H54 (cell line): ENCODE results near the gene GPR183.
"Not testable (repeated sequence)": the region's sequence is repeated elsewhere in the genome, so short reads cannot be mapped to it uniquely, and the experiment has no call there.

Experiments used
- DNase-seq: peaks from one replicate; pipeline ENCODE4 v3.0.0; 2011; ENCODE audit warnings: low spot score, mixed read lengths; ENCODE audit not compliant: insufficient read length
- FAIRE-seq: peaks from 3 replicates; lab custom pipeline; 2011; peaks lifted over from hg19 to GRCh38; lab: Jason Lieb, UNC
- POLR2A ChIP-seq: IDR thresholded peaks from 2 replicates; pipeline ENCODE4 v1.6.1; 2011; ENCODE audit warnings: low read depth, mild to moderate bottlenecking, low read length

The GPR183 gene

DNA sequence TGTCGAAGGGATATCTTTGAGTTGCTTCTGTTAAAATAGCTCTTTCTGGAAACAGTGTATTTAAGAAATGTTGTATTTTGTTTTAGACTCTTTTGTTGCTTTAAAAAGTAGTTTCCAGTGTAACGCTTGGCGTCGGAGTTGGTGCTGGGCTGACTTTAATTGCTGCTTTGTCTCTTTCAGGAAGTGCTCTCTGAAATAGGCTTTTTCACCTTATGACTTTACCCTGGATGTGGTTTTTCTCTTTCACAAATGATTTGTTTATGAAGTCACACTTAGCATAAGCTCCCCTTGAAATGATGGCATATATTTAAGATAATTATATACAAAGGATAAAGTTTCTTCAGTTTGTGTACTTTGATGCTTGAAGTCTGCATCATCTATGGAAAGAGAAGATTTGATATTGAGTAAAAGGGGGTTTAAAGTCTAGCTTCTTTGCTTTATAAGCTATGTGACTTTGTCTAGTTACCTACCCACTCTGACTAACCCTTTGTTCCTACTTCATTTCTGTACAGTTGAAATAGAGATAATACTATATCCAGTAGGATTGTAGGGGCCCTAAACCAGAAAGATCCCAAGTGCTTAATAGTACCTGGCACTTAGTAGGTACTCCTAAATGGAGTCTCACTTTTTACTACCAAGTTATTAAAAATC, 48.9 kb downstream of the GPR183 start, which contains the start of gene GPR18:
Gene GPR18, minus strand, starts transcription at position 170 of the 651 bp plus-strand sequence. CDS start 2,507 bp downstream, outside the sequence.
- FAIRE-seq (peak; percentile 45), DNase-seq (no peak)

DNA sequence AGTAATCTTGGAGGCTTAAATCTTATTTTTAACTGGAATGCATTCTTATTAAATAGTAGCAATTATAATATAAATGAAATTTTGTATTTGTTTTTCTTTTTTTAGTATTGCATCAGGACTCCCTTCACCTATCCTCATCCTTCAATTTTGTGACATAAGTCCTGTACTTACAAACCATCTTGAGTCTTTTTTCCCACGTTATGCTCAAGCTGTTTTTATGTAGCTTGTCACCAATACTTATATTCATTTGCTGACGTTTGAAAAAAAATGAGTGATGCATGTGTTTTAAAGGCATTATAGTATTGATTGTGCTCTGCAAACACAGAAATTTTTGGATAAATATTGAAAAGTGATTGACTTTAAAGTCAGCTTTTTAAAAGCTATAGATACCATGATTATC, 49.9 kb downstream of the GPR183 start:
- no peak for DNase-seq
- peak; percentile 50 for FAIRE-seq
- TF ChIP-seq POLR2A: no peak

More for the DNA sequence above, 48.9 kb downstream of the GPR183 start, which contains the start of gene GPR18:
- no peak for TF ChIP-seq POLR2A

DNA sequence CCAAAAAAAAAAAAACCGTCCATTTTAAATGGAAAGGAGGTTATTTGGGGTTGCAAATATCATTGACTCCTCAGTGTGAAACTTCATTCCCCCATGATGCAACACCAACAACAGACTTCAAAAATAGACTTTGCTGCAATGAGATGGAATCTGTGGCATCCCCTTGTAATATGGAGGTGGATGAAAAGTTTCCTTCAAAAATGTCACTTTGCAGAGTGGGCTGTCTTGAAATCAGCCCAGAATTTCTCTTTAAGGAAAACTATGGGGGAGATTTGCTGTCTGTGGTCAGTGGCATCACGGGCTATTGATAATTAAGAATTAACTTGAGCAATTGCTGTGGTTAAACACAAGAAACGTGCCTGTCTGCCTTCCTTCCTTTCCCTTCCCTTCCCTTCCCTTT, 50.5 kb downstream of the GPR183 start:
- TF ChIP-seq POLR2A: no peak
- DNase-seq (no peak), FAIRE-seq (peak; percentile 73)

DNA sequence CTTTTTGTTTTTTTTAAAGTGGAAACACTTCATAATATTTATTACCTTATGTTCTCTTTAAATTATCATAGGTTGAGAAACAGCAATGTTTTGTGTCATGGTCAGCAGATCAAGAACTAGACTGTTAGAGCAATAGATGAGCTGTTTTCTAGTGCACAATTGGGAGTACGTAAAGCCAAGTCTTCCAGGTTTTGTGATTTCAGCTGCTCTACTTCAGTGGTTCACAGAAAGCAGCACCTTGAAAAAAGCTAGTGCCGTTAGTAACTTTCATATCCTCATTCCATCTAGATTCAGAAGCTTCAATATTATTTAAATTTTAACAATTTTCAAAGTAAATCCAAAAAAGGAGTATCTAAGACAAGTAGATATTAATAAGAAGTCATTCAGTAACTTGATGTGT, 50.9 kb downstream of the GPR183 start:
- TF ChIP-seq POLR2A: no peak
- FAIRE-seq (peak; percentile 78), DNase-seq (no peak)

DNA sequence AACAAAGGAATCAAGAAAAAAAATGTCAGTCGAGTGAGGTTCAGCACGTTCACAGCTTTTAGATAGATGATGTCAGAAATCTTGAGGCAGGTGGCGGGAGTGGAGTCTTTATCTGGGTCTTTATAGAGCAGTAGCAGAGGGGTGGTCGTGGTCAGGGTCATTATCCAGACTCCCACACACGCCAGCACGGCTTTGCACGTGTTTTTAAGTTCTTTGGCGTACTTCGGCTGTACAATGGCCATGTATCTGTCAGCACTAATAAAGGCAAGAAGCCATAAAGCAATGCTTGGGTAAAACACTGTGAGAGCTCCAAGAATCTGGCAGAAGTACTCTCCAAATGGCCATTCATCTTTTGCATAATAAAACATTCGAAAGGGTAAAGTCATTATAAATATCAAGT, 51.9 kb downstream of the GPR183 start:
- DNase-seq (no peak), FAIRE-seq (peak; percentile 78)
- TF ChIP-seq POLR2A: no peak

DNA sequence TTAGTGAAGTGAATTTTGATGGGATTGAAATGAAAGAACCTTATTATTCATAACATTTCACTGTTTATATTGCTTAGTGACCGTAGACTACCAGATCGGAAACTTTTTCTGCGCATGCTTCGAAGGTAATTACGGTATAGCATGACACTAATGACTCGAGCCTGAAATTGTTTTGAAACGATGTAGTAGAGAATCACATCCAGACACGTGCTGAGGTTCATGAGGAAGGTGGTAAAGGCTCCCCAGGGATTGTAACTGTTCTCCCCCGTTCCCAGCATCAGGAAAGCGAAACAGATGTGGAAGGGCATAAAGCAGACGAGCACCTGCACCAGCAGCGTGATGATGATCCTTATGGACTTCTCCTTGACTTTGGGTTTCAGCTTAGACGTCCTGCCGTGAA, 52.4 kb downstream of the GPR183 start:
- DNase-seq (no peak), FAIRE-seq (peak; percentile 83)
- TF ChIP-seq POLR2A: no peak

DNA sequence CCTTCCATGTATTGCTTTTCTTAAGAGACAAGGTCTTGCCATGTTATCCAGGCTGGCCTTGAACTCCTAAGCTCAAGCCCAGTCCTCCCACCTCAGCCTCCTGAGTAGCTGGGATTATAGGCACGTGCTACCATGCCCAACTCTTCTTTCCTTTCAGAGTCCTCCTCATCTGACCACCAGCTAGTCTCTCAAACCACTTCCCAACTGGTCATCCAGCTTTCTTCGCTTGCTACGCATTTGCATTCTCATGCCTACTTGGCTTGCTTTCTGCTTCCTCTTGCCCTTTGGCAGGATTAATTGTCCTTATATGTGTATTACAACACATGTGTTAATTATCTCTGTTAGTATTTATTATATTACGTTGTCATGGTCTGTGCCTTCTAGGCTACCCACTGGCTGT, 55.3 kb downstream of the GPR183 start:
- TF ChIP-seq POLR2A: no peak
- no peak for DNase-seq
- FAIRE-seq: no peak

DNA sequence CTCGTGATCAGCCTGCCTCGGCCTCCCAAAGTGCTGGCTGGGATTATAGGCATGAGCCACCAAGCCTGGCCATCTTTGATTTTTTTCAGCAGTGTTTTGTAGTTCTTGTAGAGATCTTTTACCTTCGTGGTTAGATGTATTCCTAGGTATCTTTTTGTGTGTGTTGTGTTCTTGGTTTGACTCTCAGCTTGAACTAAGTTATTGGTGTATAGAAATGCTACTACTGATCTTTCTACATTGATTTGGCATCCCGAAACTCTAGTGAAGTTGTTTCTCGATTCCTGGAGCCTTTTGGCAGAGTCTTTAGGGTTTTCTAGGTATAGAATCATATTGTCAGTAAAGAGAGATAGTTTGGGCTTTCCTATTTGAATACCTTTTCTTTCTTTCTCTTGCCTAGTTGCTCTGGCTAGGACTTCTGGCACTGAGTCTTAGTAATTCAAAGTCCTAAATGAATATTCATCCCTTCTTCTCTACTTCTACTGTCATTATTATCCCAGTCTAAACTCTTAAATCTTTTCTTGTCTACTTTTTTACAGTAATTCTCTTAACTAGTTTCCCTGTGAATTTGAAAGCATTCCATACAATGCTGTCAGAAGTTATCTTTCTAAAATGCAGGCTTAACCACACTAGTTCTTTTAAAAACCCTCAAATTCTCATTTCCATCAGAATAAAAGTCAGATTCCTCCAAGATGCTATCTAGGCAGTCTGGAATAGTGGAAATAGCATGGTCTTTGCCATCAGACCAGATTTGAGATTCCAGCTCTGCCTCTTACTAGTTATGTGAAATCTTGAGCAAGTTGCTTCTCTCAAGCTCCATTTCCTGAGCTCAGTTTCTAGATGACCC, 56.0 kb downstream of the GPR183 start:
- peak; percentile 92 for FAIRE-seq
- no peak for TF ChIP-seq POLR2A
- no peak for DNase-seq

DNA sequence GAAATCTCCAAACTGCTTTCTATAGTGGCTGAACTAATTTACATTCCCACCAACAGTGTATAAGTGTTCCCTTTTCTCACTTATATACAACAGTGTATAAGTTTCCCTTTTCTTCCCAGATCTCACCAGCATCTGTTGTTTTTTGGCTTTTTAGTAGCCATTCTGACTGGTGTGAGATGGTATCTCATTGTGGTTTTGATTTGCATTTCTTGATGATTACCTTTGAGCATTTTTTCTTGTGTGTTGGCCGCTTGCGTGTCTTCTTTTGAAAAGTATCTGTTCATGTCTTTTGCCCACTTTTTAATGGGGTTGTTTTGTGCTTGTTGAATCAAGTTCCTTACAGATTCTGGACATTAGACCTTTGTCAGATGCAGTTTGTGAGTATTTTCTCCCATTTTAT, 57.6 kb downstream of the GPR183 start:
- DNase-seq: not testable (repeated sequence)
- FAIRE-seq: peak; percentile 43

DNA sequence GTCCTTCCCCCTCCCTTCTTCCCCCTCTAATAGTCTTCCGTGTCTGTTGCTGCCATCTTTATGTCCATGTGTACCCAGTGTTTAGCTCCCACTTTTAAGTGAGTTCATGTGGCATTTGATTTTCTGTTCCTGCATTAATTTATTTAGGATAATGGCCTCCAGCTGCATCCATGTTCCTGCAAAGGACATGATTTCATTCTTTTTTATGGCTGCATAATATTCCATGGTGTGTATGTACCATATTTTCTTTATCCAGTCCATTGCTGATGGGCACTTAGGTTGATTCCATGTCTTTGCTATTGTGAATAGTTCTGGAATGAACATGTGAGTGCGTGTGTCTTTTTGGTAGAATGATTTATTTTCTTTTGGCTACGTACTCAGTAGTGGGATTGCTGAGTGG, 58.0 kb downstream of the GPR183 start:
- DNase-seq, FAIRE-seq: not testable (repeated sequence)

DNA sequence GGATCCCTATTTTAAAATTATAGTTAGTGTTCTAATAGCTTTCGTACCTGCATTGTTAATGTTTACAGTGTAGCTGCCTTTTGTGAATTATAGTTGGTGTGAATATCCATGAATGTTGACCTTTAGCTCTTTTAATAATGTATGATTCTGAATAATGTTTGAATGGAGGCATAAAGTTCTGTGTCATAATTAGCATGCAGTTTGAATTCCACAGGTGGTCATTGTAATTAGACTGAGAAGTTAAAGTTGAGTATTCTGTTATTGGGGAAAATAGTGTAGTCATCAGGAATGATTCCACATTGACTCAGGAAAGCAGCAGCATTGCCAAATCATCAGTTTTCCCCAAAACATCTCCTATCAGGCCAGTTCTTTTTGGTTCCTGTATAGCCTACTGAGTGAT, 61.1 kb downstream of the GPR183 start:
- FAIRE-seq (peak; percentile 94), DNase-seq (no peak)
- no peak for TF ChIP-seq POLR2A
